Stimulated activated CD4-positive, alpha-beta T cell treated with anti-CD3 and anti-CD28 coated beads, Interleukin-12 subunit alpha, Interleukin-12 subunit beta, amount 100 ng/mL, for 48 hours (primary cell): Measurements from ENCODE around the gene ANO8.
"Not testable (repeated sequence)": the region's sequence is repeated elsewhere in the genome, so short reads cannot be mapped to it uniquely, and the experiment has no call there.

Experiments used
- DNase-seq, 3 donors: peaks; one replicate each; pipeline ENCODE4 v3.0.0-alpha.2; 2020; ENCODE audit warnings: low read depth in 2 of 3, low spot score in 1 of 3

ANO8 gene

DNA sequence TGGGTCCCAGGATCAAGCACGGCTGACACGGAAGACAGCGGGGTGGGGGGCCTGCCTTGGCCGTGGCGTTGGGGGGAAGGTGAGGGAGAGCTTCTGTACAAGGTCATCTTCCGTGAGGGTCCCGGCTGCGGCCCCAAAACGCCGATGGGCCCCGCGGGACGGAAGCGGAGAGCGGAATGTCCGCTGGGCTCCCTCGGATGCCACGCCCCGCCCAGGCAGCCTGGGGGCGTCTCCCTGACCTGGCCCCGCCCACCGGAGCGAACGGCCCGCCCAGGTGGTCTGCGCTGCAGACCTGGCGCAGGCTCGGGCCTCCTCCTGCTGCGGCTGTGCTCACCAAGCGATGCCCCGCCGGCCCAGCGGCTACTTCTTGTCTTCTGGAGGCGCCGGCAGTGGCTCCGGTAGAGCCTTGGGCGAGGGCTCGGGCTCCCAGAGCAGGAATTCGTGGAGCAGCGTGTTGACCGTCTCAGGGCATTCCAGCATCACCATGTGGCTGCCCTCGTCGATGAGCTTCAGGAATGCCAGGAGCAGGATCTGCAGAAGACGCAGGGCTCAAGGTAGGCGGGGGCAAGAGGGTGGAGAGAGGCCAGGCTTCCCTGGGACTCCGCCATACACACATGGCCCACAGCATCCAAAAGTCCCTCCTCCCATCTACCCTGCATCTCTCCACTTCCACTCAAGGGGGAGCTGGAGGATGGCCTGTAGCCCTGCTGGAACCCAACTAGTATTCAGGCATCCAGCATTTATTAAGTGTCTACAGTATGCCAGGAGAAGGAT is 42.2 kb downstream of the ANO8 start:
- peak; percentile 61 to 84 (median 73) for DNase-seq

DNA sequence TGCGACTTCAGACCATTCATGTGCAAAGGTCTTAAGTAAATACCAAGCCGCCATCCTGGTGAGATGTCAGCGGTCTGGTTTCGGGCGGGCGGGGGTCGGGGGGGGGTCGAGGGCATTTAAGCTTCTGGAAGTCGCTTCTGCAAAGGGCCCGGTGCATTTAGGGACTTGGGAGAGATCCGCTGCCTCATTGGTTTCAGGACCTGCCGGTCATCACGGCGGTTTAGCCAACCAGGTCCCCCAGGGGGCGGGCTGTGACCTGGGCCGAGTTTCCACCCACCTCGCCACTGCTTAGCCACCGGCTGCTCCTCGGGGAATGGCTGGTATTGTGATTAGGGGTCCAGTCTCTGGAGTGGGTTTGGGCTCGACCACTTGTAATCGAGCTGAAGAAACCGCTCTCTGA is 45.2 kb downstream of the ANO8 start:
- peak in 2 of 3 donors; percentile 53 to 57 for DNase-seq

GRCh38 chr19:17286752-17287151 is 47.9 kb downstream of the ANO8 start:
- no peak for DNase-seq

GRCh38 chr19:17286263-17286662 is 48.4 kb downstream of the ANO8 start:
- no peak for DNase-seq

- DNase-seq, result no peak
These were observed 49.1 kb downstream of the ANO8 start for GRCh38 chr19:17285415-17286135.

GRCh38 chr19:17283504-17283996 is 51.1 kb downstream of the ANO8 start:
- no peak for DNase-seq

DNA sequence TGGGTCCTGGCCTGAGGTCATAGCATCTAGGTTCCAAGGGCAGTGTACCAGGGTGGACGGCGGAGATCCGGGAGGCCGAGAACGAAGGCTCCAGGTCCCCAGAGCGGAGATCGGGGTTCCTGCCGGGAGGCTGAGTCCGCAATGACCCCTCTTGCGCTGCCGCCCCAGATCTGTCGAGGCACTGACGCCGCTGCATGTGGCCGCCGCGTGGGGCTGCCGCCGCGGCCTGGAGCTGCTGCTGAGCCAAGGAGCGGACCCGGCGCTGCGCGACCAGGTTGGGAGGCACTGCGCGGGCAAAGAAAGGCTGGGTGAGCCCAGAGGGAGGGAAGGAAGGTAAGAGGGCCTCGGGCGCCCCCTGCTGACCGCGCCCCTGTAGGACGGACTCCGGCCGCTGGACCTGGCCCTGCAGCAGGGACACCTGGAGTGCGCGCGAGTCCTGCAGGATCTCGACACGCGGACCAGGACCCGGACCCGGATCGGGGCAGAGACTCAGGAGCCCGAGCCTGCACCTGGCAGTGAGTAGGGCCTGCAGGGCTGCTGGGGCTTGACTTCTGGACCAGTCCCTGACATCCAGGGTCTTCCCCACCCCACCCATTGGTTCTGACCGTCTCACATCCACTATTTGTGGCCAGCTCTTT is 52.0 kb downstream of the ANO8 start:
- DNase-seq, result peak; percentile 73 to 81 (median 80)

GRCh38 chr19:17281391-17282304 is 53.0 kb downstream of the ANO8 start, which contains the start of gene ANKLE1:
TSS of gene ANKLE1 (plus strand) at chr19:17281901. CDS start at chr19:17281921, 20 bp downstream.
- peak in 1 of 3 donors; percentile 42 for DNase-seq

- no peak for DNase-seq
These were observed 55.2 kb downstream of the ANO8 start for GRCh38 chr19:17279436-17279835.

DNA sequence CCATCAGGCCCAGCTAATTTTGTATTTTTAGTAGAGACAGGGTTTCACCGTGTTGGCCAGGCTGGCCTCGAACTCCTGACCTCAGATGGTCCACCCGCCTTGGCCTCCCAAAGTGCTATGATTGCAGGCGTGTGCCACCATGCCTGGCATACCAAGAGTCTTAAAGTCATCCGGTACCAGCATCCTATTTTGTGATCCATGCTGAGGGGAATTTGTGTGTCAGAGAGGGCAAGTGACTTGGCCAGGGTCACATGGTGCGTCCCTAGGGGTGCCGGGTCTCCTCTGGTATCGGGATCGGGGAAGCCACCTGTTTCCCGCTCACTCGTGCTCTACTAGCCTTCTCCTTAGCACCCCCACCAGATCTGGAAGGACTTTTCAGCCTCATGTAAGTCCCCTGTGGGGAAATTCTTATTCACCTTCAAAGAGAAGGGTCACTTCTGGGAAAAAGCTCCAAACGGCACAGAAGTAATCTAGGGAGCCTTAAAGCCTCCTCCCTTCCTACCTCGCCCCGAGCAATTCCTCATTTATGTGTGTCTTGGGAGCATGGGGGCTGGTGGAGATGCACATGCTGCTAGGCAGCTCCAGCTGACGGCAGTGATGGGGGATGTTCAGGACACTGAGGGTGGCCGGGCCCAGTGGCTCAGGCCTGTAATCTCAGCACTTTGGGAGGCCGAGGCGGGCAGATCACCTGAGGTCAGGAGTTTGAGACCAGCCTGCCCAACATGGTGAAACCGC is 59.0 kb downstream of the ANO8 start:
- DNase-seq, result no peak

DNA sequence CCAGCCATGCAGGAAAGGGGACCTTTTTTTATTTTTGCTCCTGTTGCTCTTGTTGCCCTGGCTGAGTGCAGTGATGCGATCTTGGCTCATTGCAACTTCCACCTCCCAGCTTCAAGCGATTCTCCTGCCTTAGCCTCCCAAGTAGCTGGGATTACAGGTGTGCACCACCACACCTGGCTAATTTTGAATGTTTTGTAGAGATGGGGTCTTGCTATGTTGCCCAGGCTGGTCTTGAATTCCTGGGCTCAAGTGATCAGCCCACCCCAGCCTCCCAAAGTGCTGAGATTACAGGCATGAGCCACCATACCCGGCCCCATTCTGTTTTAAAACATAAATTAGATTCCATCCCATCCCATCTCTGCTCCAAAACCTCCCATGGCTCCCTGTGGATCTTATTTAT is 59.8 kb downstream of the ANO8 start:
- DNase-seq, result not testable (repeated sequence)
